22Rv1 (cell line): ENCODE data around the gene AP1B1.

Experiments
- ZFX ChIP-seq: fragments of 450-650 bp; IDR thresholded peaks from 2 replicates; pipeline ENCODE4 v1.6.1; 2017; ENCODE audit warnings: antibody characterized with exemption, borderline replicate concordance
- TF ChIP-seq, protein P1 (sequence below): fragments of 450-650 bp; IDR thresholded peaks from 2 replicates; pipeline ENCODE4 v1.5.1; 2017; ENCODE audit warnings: mild to moderate bottlenecking

DNA sequence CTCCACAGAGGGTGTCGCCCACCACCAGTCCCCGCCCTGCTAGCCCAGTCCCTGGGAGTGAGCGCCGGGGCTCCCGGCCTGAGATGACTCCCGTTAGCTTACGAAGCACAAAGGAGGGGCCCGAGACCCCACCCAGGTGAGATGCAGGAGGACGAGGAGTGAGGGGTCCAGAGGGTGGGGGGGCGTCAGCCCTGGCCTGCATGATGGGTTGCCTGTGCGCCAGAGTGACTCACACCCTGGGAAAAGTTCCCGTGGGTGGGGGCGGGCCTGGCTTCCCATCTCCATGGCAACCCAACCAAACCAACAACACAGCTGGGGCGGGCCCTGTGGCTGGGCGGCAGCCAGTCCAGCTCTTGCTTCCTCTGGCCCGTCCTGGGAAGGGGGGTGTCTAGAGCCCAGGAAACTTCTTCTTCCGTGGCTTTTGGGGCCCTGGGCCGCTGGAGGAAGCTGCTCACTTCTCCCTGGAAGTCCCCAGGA is 77.5 kb downstream of the AP1B1 start:
- TF ChIP-seq, protein P1, sequence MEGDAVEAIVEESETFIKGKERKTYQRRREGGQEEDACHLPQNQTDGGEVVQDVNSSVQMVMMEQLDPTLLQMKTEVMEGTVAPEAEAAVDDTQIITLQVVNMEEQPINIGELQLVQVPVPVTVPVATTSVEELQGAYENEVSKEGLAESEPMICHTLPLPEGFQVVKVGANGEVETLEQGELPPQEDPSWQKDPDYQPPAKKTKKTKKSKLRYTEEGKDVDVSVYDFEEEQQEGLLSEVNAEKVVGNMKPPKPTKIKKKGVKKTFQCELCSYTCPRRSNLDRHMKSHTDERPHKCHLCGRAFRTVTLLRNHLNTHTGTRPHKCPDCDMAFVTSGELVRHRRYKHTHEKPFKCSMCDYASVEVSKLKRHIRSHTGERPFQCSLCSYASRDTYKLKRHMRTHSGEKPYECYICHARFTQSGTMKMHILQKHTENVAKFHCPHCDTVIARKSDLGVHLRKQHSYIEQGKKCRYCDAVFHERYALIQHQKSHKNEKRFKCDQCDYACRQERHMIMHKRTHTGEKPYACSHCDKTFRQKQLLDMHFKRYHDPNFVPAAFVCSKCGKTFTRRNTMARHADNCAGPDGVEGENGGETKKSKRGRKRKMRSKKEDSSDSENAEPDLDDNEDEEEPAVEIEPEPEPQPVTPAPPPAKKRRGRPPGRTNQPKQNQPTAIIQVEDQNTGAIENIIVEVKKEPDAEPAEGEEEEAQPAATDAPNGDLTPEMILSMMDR = no peak
- TF ChIP-seq ZFX = no peak
